Progenitor cell of endocrine pancreas (in vitro differentiated cells): ENCODE data around the gene ARL9. TPM values are rescaled to one million over a fixed set of nuclear protein-coding genes. Genes with fewer than 3 reads are reported as not detected.
"Not testable (repeated sequence)": the region's sequence is repeated elsewhere in the genome, so short reads cannot be mapped to it uniquely, and the experiment has no call there.

ENCODE experiments used
- DNase-seq: peaks from one replicate; pipeline ENCODE4 v3.0.0; 2021; ENCODE audit warnings: low spot score; ENCODE audit not compliant: unreplicated experiment
- H3K27ac Mint-ChIP-seq: 2 replicates; pipeline ENCODE4 v1.8.0; 2021; ENCODE audit warnings: mild to moderate bottlenecking, moderate library complexity, mixed read lengths
- H3K27me3 Mint-ChIP-seq: 2 replicates; pipeline ENCODE4 v1.8.0; 2021; ENCODE audit warnings: mixed read lengths
- H3K36me3 Mint-ChIP-seq: 2 replicates; pipeline ENCODE4 v1.8.0; 2022; ENCODE audit warnings: mixed read lengths; ENCODE audit not compliant: insufficient read depth
- H3K4me1 Mint-ChIP-seq: 2 replicates; pipeline ENCODE4 v1.8.0; 2021; ENCODE audit warnings: low read depth, mixed read lengths
- H3K4me3 Mint-ChIP-seq: 2 replicates; pipeline ENCODE4 v1.8.0; 2021; ENCODE audit warnings: low read depth, mild to moderate bottlenecking, moderate library complexity, mixed read lengths
- H3K9me3 Mint-ChIP-seq: 2 replicates; pipeline ENCODE4 v1.8.0; 2021; ENCODE audit warnings: low read depth, mixed read lengths
- CTCF ChIP-seq: fragments of 200-600 bp; sonication (generic); IDR thresholded peaks from one replicate; pipeline ENCODE4 v1.5.0; 2021; ENCODE audit warnings: antibody characterized with exemption, mild to moderate bottlenecking; ENCODE audit not compliant: unreplicated experiment
- total RNA-seq: library from RNA; stranded (reverse); gene quantifications from 2 replicates; pipeline ENCODE4 v1.2.1, GENCODE V29; 2021

The ARL9 gene
- total RNA-seq, 1 donor from 2014 or later = 0.19 TPM

DNA sequence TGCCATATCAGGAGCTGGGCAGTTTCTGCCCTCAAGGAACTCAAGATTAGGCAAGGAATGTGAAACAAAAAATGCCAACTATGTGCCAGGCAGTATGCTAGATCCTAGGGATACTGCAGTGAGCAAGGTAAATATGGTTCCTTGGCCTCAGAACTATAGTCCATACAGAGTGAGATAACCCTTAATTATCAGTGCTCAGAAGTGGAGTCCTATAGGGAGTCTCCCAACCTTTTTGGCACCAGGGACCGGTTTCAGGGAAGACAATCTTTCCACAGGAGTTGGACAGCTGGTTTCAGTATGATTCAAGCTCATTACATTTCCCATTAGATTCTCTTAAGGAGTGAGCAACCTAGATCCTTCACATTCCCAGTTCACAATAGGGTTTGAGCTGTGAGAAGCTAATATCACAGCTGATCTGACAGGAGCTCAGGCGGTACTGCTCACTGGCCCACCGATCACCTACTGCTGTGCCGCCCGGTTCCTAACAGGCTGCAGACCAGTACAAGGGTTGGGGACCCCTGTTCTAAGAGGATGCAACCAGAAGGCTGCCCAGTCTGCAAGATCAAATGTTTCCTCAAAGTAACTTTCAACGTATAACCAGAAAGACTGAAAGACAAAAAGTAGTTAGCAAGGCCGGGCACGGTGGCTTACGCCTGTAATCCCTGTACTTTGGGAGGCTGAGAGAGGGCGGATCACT is 39.8 kb upstream of the ARL9 start:
- H3K4me3 Mint-ChIP-seq = peak overlapping the region; percentile 99
- peak overlapping the region; percentile 90 for H3K27ac Mint-ChIP-seq
- TF ChIP-seq CTCF = no peak
- H3K36me3 Mint-ChIP-seq = peaks cover 7% of the 10 kb centered on the region
- DNase-seq = no peak
- H3K9me3 Mint-ChIP-seq = no peaks in the 10 kb centered on the region
- H3K4me1 Mint-ChIP-seq = peaks cover 35% of the 10 kb centered on the region
- no peaks in the 10 kb centered on the region for H3K27me3 Mint-ChIP-seq

GRCh38 chr4:56466296-56466761 is 39.3 kb upstream of the ARL9 start:
- Mint-ChIP-seq H3K27ac (peak overlapping the region; percentile 99), H3K4me3 (peak overlapping the region; percentile 99), H3K4me1 (peaks cover 35% of the 10 kb centered on the region)
- not testable (repeated sequence) for DNase-seq, H3K27me3 Mint-ChIP-seq, H3K9me3 Mint-ChIP-seq, H3K36me3 Mint-ChIP-seq

DNA sequence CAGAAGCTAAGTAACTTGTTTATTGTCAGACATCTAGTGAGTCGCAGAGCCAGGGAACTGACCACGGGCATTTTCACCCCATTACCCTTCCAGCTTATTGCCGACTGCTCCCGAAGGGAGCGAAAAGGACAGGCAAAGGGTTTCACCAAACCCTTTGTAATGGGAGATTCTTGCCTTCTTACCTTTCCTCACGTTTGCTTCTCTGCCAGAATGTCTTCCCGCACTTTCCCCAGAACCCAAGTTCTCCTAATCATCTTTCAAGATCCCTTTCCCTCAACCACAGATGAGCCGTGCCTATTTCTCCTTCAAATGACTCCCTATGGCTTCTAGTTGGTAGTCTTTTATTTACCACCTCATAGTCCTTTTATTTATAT is 38.7 kb upstream of the ARL9 start:
- Mint-ChIP-seq H3K4me3 (peak overlapping the region; percentile 99), H3K9me3 (no peaks in the 10 kb centered on the region), H3K36me3 (peaks cover 9% of the 10 kb centered on the region), H3K27me3 (no peaks in the 10 kb centered on the region), H3K4me1 (peaks cover 35% of the 10 kb centered on the region), H3K27ac (peak overlapping the region; percentile 99)
- no peak for TF ChIP-seq CTCF
- no peak for DNase-seq

- peaks cover 10% of the 10 kb centered on the region for H3K36me3 Mint-ChIP-seq
- no peak for TF ChIP-seq CTCF
- H3K27me3 Mint-ChIP-seq = no peaks in the 10 kb centered on the region
- H3K4me3 Mint-ChIP-seq = peak within 1 kb of the TSS; percentile 99
- H3K4me1 Mint-ChIP-seq = peaks cover 35% of the 10 kb centered on the region
- H3K27ac Mint-ChIP-seq = peak within 1 kb of the TSS; percentile 99
- H3K9me3 Mint-ChIP-seq = no peaks in the 10 kb centered on the region
- DNase-seq = peak; percentile 82
Measured at GRCh38 chr4:56467284-56468096, 38.1 kb upstream of the ARL9 start, which contains the start of gene SRP72. TSS of gene SRP72 (plus strand) at chr4:56467617. CDS start at chr4:56467636, 19 bp downstream.

- Mint-ChIP-seq H3K9me3 (no peaks in the 10 kb centered on the region), H3K36me3 (peaks cover 11% of the 10 kb centered on the region), H3K27ac (peak overlapping the region; percentile 99), H3K27me3 (no peaks in the 10 kb centered on the region), H3K4me3 (peak overlapping the region; percentile 99), H3K4me1 (peaks cover 35% of the 10 kb centered on the region)
- DNase-seq = no peak
- TF ChIP-seq CTCF = no peak
Measured at GRCh38 chr4:56468097-56468422, 37.5 kb upstream of the ARL9 start.
